Occipital lobe (tissue), 2 donors: Measurements from ENCODE around the gene ERCC5. TPM values are rescaled to one million over a fixed set of nuclear protein-coding genes. Genes with fewer than 3 reads are reported as not detected.

Experiments
- DNase-seq: peaks from one replicate; lab custom pipeline; 2025; lab: John Stamatoyannopoulos, UW
- total RNA-seq: library from RNA; depleted of rRNA; stranded (reverse); fragments of >200 nt; gene quantifications from one replicate; pipeline ENCODE4 v1.2.3, GENCODE V29; 2014

Gene ERCC5
- 70.0 TPM for total RNA-seq

DNA sequence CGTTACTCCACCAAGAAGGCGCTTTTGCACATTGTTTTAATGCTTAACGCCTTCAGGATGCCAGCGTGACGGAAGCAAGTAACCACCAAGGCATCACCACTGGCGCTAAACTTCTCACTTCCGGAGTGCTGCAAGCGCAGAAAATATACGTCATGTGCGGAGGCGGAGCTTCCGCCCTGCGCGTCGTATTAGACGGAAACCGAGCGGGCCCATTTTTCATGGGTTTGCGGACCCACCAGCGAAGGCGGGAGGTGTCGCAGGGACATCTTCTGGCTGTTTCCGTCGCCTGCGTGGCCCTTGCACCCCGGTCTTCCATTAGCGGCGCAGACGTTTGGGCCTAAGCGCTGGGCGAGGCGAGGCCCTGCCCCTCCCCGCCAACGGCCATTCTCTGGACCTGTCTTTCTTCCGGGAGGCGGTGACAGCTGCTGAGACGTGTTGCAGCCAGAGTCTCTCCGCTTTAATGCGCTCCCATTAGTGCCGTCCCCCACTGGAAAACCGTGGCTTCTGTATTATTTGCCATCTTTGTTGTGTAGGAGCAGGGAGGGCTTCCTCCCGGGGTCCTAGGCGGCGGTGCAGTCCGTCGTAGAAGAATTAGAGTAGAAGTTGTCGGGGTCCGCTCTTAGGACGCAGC lies at the start of gene ERCC5:
ERCC5 (plus strand) TSS at position 403 of the 631 bp plus-strand sequence. CDS start 235 bp downstream, outside the sequence.
- peak; percentile 87 for DNase-seq

DNA sequence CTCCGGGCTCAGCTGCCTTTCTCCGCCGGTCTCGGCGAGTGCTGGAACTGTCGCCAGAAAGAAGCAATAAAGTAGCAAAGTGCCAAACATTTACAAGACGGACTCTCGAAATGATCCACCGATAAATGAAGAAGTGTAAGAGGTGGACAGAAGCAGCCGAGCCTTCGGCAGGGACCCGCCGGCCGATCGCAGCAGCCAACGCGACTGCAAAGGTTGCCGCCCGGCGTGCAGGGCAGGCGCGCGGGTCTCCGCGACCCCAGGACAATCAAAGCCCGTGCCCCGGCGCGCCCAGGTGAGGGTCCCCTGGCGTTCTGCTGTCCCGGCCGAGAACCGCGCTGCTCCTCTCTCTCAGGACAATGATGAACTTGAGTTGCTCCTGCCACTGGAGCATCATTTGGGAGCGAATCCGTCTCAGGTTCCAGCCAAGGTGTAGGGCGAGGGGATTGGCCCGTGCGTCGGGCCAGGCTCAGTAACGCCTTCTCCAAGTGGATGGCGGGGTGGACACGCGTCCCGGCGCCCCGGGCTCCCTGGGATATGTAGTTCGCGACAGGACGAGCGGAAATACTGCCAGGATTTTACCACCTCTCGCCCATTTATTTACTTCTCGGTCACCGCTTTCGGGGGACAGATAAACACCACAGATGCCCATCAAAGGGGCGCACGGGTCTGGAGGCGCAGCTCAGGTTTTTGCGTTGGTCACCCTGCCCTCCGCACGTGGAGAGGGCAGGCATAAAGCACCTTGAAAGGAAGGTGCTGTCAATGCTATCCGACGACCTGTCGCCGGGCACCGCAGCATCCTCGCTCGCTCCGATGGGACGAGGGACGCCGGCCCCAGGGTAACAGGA lies 47.0 kb upstream of the ERCC5 start, which contains the start of the genes BIVM and POGLUT2:
BIVM (plus strand) TSS at position 539 of the 845 bp plus-strand sequence. CDS start 8,149 bp downstream, outside the sequence.
POGLUT2 (minus strand) TSS at position 396 of the 845 bp plus-strand sequence; CDS start at position 90, 306 bp downstream.
- peak; percentile 92 for DNase-seq

DNA sequence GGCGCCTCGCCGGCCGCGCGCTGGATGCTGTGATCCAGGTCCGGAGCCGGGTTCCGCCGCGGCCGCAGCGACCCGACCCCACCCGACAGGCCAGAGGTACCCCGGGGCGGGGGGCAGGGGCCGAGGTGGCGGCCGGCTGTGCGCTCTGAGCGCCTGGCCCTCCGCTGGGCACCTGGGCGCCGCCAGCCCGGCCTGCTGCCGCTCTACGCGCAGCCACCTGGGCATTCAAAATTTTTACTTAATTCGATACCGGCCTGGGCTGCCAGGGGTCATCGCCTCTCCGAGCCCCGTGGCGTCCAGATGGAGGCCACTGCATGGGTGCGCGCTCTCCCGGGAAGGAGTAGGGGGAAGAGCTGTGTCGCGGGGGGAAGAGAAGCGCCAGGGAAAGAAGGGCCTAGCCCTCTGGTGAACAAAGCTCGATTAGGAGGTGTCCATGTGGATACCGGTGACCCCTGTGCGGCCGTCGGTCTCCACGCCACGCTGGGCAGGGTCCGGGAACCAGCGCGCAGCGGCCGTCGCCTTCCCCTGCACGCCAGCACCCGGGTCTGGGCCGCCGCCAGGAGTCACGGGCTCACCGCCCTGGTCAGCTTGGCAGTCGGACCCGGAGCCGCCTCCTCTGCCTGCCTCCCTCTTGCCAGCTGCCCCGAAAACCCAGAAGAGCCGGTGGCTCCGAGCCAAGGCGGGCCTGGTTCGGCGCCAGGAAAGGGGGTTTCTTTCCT lies 46.2 kb upstream of the ERCC5 start:
- DNase-seq, result peak; percentile 53

DNA sequence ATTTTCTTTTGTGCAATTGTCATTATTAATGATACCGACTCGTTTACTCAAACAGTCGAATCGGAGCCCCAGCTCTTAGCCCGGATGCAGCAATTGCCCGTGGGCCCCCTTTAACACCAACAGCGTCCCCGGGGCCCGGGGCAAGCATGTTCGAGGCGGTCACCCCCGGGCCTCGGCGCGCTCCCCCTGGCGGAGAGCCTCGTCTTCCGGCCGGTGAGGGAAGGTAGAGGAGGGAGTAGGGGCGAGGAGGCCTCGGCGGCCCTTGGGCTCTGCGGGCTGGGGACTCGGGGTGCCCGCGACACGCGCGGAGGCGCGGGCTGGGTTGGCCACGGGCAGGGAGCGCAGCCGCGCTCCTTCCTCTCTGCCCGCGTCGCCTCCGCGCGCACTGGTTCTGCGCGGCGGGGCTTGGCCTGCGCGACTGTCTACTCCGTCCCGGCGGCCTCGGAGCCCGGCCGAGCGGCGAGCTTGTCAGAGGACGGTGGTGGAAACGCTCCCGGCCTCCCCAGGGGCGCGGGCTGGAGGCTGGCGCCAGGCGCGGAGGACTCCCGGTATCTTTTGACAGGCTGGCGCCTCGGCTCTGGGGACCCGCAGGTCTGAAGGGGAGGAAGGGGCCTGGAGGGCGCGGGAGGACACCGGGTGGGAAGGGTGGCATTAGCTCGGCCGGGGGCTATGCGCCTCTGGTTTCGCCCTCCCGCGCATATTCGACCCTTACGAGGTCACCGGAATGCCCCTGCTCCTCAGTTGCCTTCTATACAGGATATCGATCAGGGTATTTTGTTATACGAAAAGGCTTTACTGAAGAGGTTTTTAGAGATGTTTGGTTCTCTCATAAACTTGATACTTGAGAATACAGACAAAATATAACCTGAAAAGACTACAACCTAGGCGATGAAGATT lies 45.4 kb upstream of the ERCC5 start:
- DNase-seq, result peak; percentile 59

DNA sequence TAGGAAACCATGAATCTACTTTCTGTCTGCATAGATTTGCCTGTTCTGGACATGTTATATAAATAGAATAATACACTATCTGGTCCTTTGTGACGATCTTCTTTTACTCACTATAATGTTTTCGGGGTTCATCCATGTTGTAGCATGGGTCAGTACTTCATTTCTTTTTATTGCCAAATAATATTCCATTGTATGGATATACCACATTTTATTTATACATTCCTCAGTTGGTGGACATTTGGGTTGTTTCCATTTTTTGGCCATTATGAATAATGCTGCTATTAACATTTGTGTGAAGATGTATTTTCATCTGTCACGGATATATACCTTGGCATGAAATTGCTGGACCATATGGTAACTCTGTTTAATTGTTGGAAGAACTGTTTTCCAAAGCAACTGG lies 40.2 kb upstream of the ERCC5 start:
- no peak for DNase-seq

DNA sequence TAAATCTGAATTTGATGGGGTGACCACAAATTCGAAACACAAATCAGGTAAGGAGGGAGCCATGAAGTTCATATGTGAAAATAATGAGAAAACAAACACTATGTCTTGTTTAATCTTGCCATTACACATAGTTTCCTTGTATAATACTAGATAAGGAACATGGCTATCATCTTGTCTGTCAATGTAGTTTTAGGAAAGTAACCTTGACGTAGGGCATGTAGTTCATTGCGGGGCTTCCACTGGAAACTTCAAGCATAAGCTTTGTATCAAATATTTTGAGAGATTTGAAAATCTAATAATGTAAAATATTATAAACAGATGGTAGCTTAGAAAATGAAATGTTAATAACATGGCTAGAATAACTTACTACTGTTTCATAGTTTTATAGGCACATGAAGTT lies 38.1 kb upstream of the ERCC5 start:
- DNase-seq, result no peak

DNA sequence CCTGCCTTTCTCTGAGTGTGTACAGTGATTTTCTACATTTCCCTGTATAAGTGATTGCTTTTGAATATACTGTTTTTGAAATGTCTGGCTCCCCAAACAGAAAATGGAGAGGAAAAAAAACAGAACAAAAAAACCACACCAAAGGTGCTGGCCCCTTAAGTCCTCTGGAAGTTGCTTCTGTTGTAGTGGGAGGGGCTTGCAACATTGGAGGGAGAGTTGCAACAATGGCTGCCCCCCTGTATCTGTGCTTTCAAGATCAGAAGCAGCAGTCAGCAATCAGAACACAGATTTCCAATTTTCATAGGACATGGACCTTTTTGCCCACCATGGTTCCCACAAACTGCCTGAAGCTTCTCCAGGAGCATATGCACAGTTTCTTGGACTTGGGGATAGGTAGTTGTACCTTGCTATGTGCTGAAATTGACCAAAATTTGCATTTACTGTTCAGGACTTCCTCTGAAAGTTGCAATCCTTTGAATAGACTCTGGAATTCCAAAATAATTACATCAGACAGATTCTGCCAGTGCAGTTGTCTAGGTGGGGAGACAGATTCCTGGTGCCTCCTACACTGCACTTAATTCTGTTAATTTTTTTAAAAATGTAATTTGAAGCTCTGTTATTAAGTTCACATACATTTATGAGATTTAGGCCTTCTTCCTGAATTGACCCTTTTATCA lies 33.1 kb upstream of the ERCC5 start:
- DNase-seq, result no peak

DNA sequence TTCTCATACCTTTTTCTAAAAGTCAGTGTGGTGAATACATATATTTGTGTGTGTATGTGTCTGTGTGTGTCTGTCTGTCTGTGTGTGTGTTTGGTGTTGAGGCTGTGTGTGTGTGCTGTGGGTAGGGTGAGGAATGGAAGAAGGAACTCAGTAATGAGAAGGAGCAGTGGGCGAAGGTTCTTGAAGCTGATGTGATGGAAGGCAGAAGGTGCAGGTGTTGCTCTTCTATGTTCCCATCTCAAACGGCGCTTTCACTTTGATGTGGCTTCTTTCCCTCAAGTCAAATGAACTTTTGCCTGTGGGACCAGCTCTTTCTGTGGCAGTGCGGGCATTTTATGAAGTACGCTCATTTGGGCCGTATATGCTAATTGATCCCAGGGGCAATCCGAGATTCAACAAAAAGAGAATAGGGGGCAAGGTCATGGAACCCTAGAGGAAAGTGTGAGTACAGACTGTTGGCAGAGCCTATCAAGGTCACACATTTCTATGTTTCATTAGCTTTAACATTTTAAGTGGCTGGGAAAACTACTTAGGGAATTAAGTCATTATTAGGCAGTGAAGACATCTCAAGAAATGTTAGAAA lies 31.7 kb upstream of the ERCC5 start:
- no peak for DNase-seq

DNA sequence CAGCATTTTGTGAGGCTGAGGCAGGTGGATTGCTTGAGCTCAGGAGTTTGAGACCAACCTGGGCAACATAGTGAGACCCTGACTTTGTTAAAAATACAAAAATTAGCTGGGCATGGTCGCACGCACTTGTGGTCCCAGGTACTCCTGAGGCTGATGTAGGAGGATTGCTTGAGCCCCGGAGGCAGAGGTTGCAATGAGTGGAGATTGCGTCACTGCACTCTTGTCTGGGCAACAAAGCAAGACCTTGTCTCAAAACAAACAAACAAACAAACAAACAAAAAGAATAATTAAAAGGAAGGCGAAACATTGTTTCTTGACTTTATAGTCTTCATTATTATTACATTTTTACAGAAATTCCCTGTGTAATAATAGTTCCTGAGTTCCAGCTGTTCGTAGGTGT lies 31.0 kb upstream of the ERCC5 start:
- no peak for DNase-seq

DNA sequence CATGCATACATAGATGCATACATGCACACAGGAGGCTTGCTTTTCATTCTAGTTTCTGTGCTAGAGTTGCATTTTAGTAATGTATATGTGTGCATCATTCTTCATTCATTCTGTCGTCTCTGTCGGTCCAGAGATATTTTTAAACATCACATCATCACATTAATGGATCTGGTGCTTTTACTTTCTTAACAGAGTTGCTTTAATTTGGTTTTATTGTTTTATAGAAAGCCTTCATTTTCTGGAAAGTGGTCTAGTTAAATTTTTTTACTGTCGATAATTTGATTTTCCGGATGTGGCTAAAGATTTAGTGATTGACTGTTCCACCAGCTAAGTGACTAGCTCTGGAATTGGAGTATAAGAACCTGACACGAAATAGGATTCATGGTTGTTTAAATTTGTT lies 30.0 kb upstream of the ERCC5 start:
- DNase-seq, result no peak

DNA sequence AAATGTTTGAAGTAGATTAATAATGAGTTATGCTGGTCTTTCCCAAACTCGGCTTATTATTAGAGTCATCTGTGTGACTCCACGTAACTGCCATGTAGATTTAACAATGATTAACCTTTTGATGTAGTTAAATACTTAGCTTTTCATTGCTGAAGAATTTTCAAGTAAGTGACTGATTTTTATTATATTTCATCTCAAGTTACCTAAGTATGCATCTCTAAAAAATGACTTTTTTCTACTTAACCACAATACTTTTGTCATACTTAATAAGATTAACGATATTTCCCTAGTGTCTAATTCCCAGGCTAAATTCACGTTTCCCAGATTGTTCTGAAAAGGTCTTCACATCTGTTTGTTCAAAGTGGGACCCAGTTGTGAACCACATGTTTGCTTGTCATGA lies 29.1 kb upstream of the ERCC5 start:
- no peak for DNase-seq

DNA sequence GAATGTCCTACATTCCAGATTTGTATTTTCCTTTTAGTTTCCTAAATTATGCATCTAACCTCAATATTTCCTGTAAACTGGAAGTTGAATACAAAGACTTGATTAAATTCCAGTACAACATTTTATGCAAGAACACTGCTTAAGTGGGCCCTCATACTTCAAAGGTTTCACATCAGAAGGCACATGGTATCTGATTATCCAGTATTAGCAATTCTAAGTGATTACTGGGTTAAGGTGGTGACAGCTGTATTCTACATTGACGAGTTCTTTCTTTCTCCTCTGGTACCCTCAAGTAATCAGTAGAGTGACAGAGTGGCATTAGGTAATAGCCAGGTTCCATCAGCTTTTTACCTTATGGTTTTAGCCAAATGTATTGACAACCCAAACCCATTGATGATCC lies 28.6 kb upstream of the ERCC5 start:
- no peak for DNase-seq

DNA sequence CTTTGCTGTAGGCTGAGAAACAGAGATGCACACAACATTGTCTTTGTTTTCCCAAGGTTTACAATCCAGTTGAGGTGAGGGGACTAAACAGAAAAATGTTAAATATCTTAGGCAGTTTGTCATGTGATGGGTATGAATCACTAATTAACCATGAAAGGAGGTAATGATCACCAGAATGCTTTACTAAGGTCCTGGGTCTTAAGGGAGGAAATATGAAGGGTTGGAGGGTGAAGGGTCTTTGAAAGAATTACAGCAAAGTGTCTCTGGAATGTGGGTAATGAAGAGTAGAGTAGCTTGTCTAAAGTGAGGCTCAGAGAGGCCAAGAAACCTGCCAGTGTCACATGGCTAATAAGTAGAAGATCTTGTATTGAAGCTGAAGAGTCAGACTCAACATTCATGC lies 27.9 kb upstream of the ERCC5 start:
- no peak for DNase-seq

DNA sequence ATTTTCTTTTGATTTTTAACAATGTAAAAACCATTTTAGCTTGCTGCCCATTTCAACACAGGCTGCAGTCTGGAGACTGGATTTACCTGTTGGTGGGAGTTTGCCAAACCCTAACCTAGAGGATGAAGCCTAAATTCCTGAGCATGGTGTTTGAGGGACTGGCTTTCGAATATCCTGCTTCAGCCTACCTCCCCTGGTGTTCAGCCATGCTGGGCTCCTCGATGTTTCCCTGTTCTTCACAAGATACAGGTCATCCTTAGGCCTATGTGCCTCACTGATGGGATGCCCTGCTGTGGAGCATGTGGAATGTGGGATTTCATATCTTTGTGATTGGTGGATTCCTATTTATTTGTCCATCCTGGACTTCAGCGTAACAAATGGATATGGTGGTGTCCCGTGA lies 20.4 kb upstream of the ERCC5 start:
- no peak for DNase-seq

DNA sequence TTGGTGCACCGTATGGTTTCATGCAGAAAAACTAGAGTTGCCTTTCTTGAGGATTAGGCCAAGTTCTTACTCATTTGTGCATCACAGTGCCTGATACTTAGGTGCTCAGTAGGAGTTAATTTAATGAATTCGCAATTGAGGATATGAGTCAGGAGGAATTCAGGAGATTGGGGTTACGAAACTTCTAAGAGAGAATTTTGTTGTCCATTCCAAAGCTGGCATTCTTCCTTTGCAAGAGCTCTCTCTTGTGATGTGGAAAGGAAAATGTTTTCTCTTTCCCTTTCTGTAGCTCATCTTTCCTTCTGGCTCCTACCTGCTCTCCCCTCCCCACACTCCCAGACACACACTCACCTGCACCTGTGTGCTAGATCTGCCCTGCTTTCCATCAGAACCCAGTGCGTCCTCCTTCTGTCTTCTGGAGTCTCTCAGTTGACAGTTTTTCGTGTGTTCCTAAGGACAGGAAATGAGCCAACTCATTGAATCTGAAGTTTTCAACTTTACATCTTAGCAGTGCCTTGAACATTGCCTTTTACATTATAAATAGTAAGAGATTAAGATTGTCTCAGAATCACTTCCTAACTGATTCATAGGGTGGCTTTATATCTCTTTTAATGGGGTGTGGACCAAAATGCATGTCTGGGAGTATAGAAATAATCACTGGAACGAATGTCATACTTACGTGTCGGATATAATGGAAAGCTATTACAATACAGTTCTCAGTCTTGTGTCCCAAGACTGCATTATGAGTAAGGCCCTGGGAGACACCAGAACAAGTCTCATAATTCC lies 19.7 kb upstream of the ERCC5 start:
- DNase-seq, result no peak

DNA sequence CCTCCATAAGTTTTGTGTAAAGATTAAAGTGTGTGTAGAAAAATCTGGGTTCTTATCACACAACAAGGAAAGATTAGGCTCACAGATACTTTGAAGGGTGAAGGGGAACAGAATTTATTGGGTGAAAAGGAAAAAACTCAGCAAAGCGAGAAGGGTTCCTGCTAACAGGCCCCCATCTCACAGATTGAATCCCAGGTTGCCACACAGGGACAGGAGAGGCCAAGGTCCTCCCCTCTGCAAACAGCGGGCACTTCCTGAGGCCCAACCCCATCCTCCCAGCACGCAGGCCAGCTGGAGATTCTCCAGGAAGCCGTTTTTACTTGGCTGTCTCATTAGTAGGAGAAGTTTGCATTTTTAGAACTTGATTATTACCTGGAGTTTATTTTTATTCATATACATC lies 15.2 kb upstream of the ERCC5 start:
- DNase-seq, result no peak

DNA sequence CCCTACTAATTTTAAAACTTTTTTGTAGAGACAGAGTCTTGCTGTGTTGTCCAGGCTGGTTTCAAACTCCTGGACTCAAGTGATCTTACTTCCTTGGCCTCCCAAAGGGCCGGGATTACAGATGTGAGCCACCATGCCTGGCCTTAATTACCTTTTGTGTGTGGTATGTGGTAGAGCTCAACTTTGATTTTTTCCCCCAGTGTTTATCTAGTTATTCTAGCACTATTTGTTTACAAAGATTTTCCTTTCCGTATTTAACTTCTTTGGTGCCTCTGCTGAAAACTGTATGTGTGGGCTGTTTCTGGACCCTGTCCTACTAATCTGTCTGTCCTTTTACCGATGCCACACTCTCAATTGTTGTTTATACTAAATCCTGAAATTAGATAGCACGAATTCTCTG lies 9.4 kb upstream of the ERCC5 start:
- DNase-seq, result no peak

DNA sequence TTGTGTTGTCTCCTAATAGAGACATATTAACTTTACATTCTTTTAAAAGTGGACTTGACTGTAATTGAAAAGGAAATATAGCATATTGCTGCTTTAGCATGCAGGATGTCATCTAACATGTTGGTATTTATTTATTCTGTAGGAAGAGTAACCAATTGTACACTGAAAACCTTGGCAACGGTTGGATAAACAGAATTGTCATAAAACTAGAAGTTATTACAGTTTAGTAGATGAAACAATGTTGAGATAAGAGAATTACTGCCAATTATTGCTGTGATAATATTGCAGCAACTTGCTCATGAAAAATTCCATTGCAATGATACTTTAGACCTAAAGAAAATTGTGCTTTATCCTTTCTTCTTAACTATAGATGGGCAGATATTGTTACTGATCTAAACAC lies 7.6 kb upstream of the ERCC5 start:
- DNase-seq, result no peak

DNA sequence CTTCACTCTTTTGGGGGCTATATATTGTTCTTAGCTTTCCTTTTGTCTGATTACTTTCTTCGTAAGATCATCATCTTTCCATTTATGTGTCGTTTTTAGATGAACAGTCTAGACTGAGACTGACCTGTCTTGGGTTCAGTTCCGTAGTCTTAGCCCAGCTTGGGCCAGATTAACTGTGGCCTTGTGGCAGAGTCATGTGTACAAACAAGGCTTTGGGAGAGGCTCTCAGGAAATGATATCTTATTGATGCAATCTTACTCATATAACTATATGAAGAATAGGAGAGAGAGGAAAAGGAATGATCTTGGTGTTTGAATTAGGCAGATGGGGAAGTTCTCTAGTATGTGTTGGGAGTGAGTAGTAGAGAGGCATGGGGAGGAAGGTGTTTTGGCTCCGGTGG lies 6.8 kb upstream of the ERCC5 start:
- no peak for DNase-seq
